ENCODE results near the gene TNS1. TPM values are rescaled to one million over a fixed set of nuclear protein-coding genes. Genes with fewer than 3 reads are reported as not detected.

The TNS1 gene
- total RNA-seq, 1 experiment from 2014 or later: 4.5 TPM

- peaks cover 14% of the 10 kb centered on the region for H3K9me3 Mint-ChIP-seq
- H3K4me1 Mint-ChIP-seq: peaks cover 3% of the 10 kb centered on the region
- ChIA-PET CTCF (interaction anchor here (0.7 to 2.7 kb wide), 8 partner anchors 14 to 1430 kb away, joined by 3 to 16 read pairs (median 4); no protein-coding TSS in a partner anchor), POLR2A (no interaction called here)
- no peak for ATAC-seq
- no peaks in the 10 kb centered on the region for H3K27me3 Mint-ChIP-seq (ENCODE audit: low read depth)
- no peak overlapping the region for H3K4me3 Mint-ChIP-seq
- peaks cover 8% of the 10 kb centered on the region for H3K36me3 Mint-ChIP-seq
- TF ChIP-seq, protein P1, sequence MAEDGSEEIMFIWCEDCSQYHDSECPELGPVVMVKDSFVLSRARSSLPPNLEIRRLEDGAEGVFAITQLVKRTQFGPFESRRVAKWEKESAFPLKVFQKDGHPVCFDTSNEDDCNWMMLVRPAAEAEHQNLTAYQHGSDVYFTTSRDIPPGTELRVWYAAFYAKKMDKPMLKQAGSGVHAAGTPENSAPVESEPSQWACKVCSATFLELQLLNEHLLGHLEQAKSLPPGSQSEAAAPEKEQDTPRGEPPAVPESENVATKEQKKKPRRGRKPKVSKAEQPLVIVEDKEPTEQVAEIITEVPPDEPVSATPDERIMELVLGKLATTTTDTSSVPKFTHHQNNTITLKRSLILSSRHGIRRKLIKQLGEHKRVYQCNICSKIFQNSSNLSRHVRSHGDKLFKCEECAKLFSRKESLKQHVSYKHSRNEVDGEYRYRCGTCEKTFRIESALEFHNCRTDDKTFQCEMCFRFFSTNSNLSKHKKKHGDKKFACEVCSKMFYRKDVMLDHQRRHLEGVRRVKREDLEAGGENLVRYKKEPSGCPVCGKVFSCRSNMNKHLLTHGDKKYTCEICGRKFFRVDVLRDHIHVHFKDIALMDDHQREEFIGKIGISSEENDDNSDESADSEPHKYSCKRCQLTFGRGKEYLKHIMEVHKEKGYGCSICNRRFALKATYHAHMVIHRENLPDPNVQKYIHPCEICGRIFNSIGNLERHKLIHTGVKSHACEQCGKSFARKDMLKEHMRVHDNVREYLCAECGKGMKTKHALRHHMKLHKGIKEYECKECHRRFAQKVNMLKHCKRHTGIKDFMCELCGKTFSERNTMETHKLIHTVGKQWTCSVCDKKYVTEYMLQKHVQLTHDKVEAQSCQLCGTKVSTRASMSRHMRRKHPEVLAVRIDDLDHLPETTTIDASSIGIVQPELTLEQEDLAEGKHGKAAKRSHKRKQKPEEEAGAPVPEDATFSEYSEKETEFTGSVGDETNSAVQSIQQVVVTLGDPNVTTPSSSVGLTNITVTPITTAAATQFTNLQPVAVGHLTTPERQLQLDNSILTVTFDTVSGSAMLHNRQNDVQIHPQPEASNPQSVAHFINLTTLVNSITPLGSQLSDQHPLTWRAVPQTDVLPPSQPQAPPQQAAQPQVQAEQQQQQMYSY (CRISPR knock-in tag; IDR thresholded peaks at IDR 0.05): no peak
- TF ChIP-seq ZNF317 (CRISPR knock-in tag; IDR thresholded peaks at IDR 0.05; ENCODE audit: borderline replicate concordance, low read depth) (no peak), ZNF396 (CRISPR knock-in tag; IDR thresholded peaks at IDR 0.05; ENCODE audit: borderline replicate concordance) (no peak), MAX (CRISPR knock-in tag; IDR thresholded peaks at IDR 0.05) (no peak), ATF6 (CRISPR knock-in tag; IDR thresholded peaks at IDR 0.05) (no peak), NR2C2 (CRISPR knock-in tag; IDR thresholded peaks at IDR 0.05) (no peak), MXD4 (CRISPR knock-in tag; IDR thresholded peaks at IDR 0.05; ENCODE audit: borderline replicate concordance) (no peak), EMX1 (CRISPR knock-in tag; IDR thresholded peaks at IDR 0.05) (no peak), ZSCAN18 (CRISPR knock-in tag; IDR thresholded peaks at IDR 0.05) (no peak), ZNF671 (CRISPR knock-in tag; IDR thresholded peaks at IDR 0.05) (no peak), RELA (CRISPR knock-in tag; IDR thresholded peaks at IDR 0.05; ENCODE audit: borderline replicate concordance) (no peak)
- no peak overlapping the region for H3K27ac Mint-ChIP-seq
- no peak for DNase-seq (ENCODE audit: low spot score)
Measured at GRCh38 chr2:217805668-217806481, 196.9 kb downstream of the TNS1 start.

GRCh38 chr2:217804791-217805667 is 197.8 kb downstream of the TNS1 start:
- Mint-ChIP-seq H3K9me3 (peaks cover 14% of the 10 kb centered on the region), H3K27ac (no peak overlapping the region), H3K4me3 (no peak overlapping the region), H3K36me3 (peaks cover 8% of the 10 kb centered on the region), H3K4me1 (peaks cover 3% of the 10 kb centered on the region), H3K27me3 (ENCODE audit: low read depth) (no peaks in the 10 kb centered on the region)
- DNase-seq (ENCODE audit: low spot score) (no peak), ATAC-seq (peak; percentile 47)
- ChIA-PET POLR2A (interaction anchor here (0.6 kb wide), 2 partner anchors 111 to 115 kb away, joined by 3 to 5 read pairs; no protein-coding TSS in a partner anchor), CTCF (interaction anchor here (0.5 to 2.7 kb wide), 9 partner anchors 11 to 1429 kb away, joined by 3 to 16 read pairs (median 3); no protein-coding TSS in a partner anchor)
- TF ChIP-seq ZNF121 (CRISPR knock-in tag; IDR thresholded peaks at IDR 0.05) (no peak), ESRRA (CRISPR knock-in tag; IDR thresholded peaks at IDR 0.05; ENCODE audit: borderline replicate concordance) (0 out of 2 replicates have a peak, but pooled peaks have one; percentile 3)

All from WTC11 (cell line).